Liver (tissue), 9 donors: Measurements from ENCODE around the gene THEMIS. TPM values are rescaled to one million over a fixed set of nuclear protein-coding genes. Genes with fewer than 3 reads are reported as not detected.

ENCODE experiments used
- DNase-seq: peaks from one replicate; pipeline ENCODE4 v3.0.0-alpha.2; 2017; ENCODE audit warnings: low spot score
- H3K27ac ChIP-seq, 2 donors: one replicate each; pipeline ENCODE4 v1.7.0; 2013; ENCODE audit warnings: inconsistent platforms in 2 of 2, low read length in 2 of 2, control low read depth in 1 of 2, low read depth in 1 of 2, mild to moderate bottlenecking in 1 of 2
- H3K27me3 ChIP-seq, 4 donors: one replicate each; pipeline versions ENCODE4 v1.6.1 to v1.7.0; 2013; ENCODE audit warnings: low read length in 3 of 4, inconsistent platforms in 1 of 4, mild to moderate bottlenecking in 1 of 4, moderate library complexity in 1 of 4; ENCODE audit not compliant: control insufficient read depth in 4 of 4, insufficient read depth in 4 of 4
- H3K36me3 ChIP-seq, 4 donors: one replicate each; pipeline versions ENCODE4 v1.6.1 to v1.7.0; 2013; ENCODE audit warnings: low read length in 3 of 4, mild to moderate bottlenecking in 3 of 4, low read depth in 1 of 4, moderate library complexity in 1 of 4; ENCODE audit not compliant: control insufficient read depth in 4 of 4, insufficient read depth in 3 of 4
- H3K4me1 ChIP-seq, 4 donors: one replicate each; pipeline versions ENCODE4 v1.6.1 to v1.7.0; 2013; ENCODE audit warnings: low read length in 3 of 4, mild to moderate bottlenecking in 3 of 4, moderate library complexity in 1 of 4; ENCODE audit not compliant: control insufficient read depth in 4 of 4, insufficient read depth in 4 of 4
- H3K4me3 ChIP-seq, 3 donors: one replicate each; pipeline versions ENCODE4 v1.6.1 to v1.7.0; 2013; ENCODE audit warnings: low read length in 3 of 3, control low read depth in 1 of 3, low read depth in 1 of 3, mild to moderate bottlenecking in 1 of 3
- H3K9ac ChIP-seq, 2 donors: one replicate each; pipeline ENCODE4 v1.7.0; 2013; ENCODE audit warnings: low read length in 2 of 2, mild to moderate bottlenecking in 2 of 2, moderate library complexity in 2 of 2, control low read depth in 1 of 2, low read depth in 1 of 2
- H3K9me3 ChIP-seq, 4 donors: one replicate each; pipeline versions ENCODE4 v1.6.1 to v1.7.0; 2013; ENCODE audit warnings: low read length in 3 of 4; ENCODE audit not compliant: control insufficient read depth in 4 of 4
- ATF3 ChIP-seq: IDR thresholded peaks from 2 replicates; pipeline ENCODE4 v1.6.1; 2016; ENCODE audit warnings: antibody characterized with exemption
- CTCF ChIP-seq: fragments of 150-350 bp; IDR thresholded peaks from 2 replicates; pipeline ENCODE4 v1.5.1; 2017; ENCODE audit warnings: improper control_type of control experiment, low read depth, low read length; ENCODE audit not compliant: missing input control
- EGR1 ChIP-seq, 2 donors: IDR thresholded peaks; 2 replicates each; pipeline ENCODE4 v1.6.1; 2016 to 2018; ENCODE audit warnings: antibody characterized with exemption in 2 of 2, low read depth in 2 of 2
- FOXA1 ChIP-seq: IDR thresholded peaks from 2 replicates; pipeline ENCODE4 v1.6.1; 2016; ENCODE audit warnings: antibody characterized with exemption
- FOXA2 ChIP-seq: IDR thresholded peaks from 2 replicates; pipeline ENCODE4 v1.6.1; 2016; ENCODE audit warnings: antibody characterized with exemption
- GABPA ChIP-seq, 2 donors: IDR thresholded peaks in 1 of 2; conservative IDR thresholded peaks in 1 of 2; 2 replicates each; pipeline ENCODE4 v1.6.1; 2016; ENCODE audit warnings: antibody characterized with exemption in 2 of 2, mild to moderate bottlenecking in 1 of 2, moderate library complexity in 1 of 2
- HNF4A ChIP-seq, 2 donors: conservative IDR thresholded peaks; 2 replicates each; pipeline ENCODE4 v1.6.1; 2016; ENCODE audit warnings: antibody characterized with exemption in 2 of 2, mild to moderate bottlenecking in 2 of 2
- HNF4G ChIP-seq: IDR thresholded peaks from 2 replicates; pipeline ENCODE4 v1.6.1; 2016; ENCODE audit warnings: antibody characterized with exemption
- JUND ChIP-seq, 2 donors: IDR thresholded peaks; 2 replicates each; pipeline ENCODE4 v1.6.1; 2016; ENCODE audit warnings: antibody characterized with exemption in 2 of 2
- MAX ChIP-seq: IDR thresholded peaks from 2 replicates; pipeline ENCODE4 v1.6.1; 2016; ENCODE audit warnings: antibody characterized with exemption
- NR2F2 ChIP-seq: IDR thresholded peaks from 2 replicates; pipeline ENCODE4 v1.6.1; 2016; ENCODE audit warnings: antibody characterized with exemption
- RAD21 ChIP-seq, 2 donors: IDR thresholded peaks; 2 replicates each; pipeline ENCODE4 v1.6.1; 2016; ENCODE audit warnings: antibody characterized with exemption in 2 of 2, mild to moderate bottlenecking in 2 of 2
- REST ChIP-seq: IDR thresholded peaks from 2 replicates; pipeline ENCODE4 v1.6.1; 2016; ENCODE audit warnings: antibody characterized with exemption, mild to moderate bottlenecking
- TAF1 ChIP-seq: conservative IDR thresholded peaks from 2 replicates; pipeline ENCODE4 v1.6.1; 2016; ENCODE audit warnings: antibody characterized with exemption, mild to moderate bottlenecking
- YY1 ChIP-seq: IDR thresholded peaks from 2 replicates; pipeline ENCODE4 v1.6.1; 2016; ENCODE audit warnings: antibody characterized with exemption, mild to moderate bottlenecking
- ZBTB33 ChIP-seq: IDR thresholded peaks from 2 replicates; pipeline ENCODE4 v1.6.1; 2016; ENCODE audit warnings: antibody characterized with exemption
- WGBS: extraction: QIAGEN DNeasy Blood & Tissue Kit; methylation state at CpG from one replicate; pipeline ENCODE4 v1.1.7; 2013; 5-methylcytosine and 5-hydroxymethylcytosine counted together
- polyA plus RNA-seq, 2 donors: library from polyadenylated mRNA; stranded (reverse) in 1 of 2; unstranded in 1 of 2; fragments of 200-250 nt in 1 of 2; fragments of >200 nt in 1 of 2; fragmentation: Nextera tagmentation in 1 of 2; extraction: Ambion mirVana in 1 of 2; gene quantifications; one replicate each; pipeline versions ENCODE4 v1.2.1 to v1.2.3, GENCODE V29; 2013 to 2015
- total RNA-seq, 2 donors: library from RNA; depleted of rRNA; stranded (reverse); fragments of >200 nt; gene quantifications; one replicate each; pipeline ENCODE4 v1.2.3, GENCODE V29; 2014
- donor health status: healthy.
- donor health status: healthy.
- donor health status: healthy.
- donor health status: healthy.
- donor health status: healthy.

THEMIS gene
- total and polyA plus RNA-seq, 4 donors = 0.05 to 0.59 (median 0.21) TPM

GRCh38 chr6:127812985-127813698, 87.7 kb downstream of the THEMIS start:
- Histone ChIP-seq H3K4me3 (no peak overlapping the region), H3K4me1 (no peaks in the 10 kb centered on the region), H3K9me3 (no peaks in the 10 kb centered on the region), H3K27ac (no peak overlapping the region), H3K9ac (no peak overlapping the region), H3K36me3 (no peaks in the 10 kb centered on the region), H3K27me3 (peaks cover 0 to 2% (median 0%) of the 10 kb centered on the region in 4 donors)
- 77% methylated on average over 16 of the region's 16 CpGs for WGBS
- TF ChIP-seq RAD21 (IDR thresholded peaks at IDR 0.05) (no peak), EGR1 (IDR thresholded peaks at IDR 0.05; ENCODE audit: low read depth in 2 of 2) (no peak), FOXA2 (no peak), MAX (no peak), FOXA1 (no peak), HNF4G (no peak), GABPA (IDR thresholded peaks at IDR 0.05 in 1 of 2, conservative IDR thresholded peaks at IDR 0.05 in 1 of 2) (no peak), ATF3 (no peak), YY1 (no peak), HNF4A (conservative IDR thresholded peaks at IDR 0.05) (no peak), TAF1 (no peak), REST (no peak), ZBTB33 (no peak), JUND (IDR thresholded peaks at IDR 0.05) (no peak), CTCF (no peak), NR2F2 (no peak)
- DNase-seq = no peak
